ENCODE data around the gene CARS1. TPM values are rescaled to one million over a fixed set of nuclear protein-coding genes. Genes with fewer than 3 reads are reported as not detected.

The CARS1 gene
- total RNA-seq, 1 donor from 2014 or later: 32.9 TPM

- no peak for DNase-seq (ENCODE audit: low read depth in 2 of 2)
These were observed 94.0 kb downstream of the CARS1 start for GRCh38 chr11:2963112-2963754.

- no peak for DNase-seq (ENCODE audit: low read depth in 2 of 2)
These were observed 96.1 kb downstream of the CARS1 start for GRCh38 chr11:2961080-2961479.

GRCh38 chr11:2960139-2960538 lies 97.1 kb downstream of the CARS1 start:
- DNase-seq (ENCODE audit: low read depth in 2 of 2): no peak

- DNase-seq (ENCODE audit: low read depth in 2 of 2): no peak
These were observed 99.0 kb downstream of the CARS1 start for GRCh38 chr11:2958251-2958650.

DNA sequence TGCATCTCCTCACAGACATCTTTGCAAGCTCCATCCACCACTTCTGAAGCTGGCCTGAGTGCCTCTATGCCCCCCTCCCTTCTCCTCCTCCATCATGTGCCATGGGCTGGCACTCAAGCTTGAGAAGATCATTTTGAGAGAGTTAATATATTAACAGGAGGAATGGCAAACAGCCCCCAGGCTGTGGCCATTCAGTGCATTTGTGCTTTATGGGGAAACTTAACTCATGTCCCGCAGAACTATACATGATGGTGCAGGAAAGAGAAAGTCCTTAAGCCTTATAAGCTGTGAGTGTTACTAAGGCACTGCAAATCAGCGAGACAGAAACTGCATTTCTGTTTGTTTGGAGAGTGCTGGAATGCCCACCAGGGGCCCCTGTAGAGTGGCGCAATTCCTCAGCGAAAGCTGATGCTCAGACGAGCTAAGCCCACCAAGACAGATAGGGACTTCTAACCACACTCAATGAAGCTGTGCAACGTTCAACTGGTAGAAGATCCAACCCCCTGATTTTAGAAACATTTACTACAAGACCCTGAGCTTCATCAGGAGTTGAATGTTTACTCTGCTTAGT lies 101.2 kb downstream of the CARS1 start:
- no peak for DNase-seq (ENCODE audit: low read depth in 2 of 2)

DNA sequence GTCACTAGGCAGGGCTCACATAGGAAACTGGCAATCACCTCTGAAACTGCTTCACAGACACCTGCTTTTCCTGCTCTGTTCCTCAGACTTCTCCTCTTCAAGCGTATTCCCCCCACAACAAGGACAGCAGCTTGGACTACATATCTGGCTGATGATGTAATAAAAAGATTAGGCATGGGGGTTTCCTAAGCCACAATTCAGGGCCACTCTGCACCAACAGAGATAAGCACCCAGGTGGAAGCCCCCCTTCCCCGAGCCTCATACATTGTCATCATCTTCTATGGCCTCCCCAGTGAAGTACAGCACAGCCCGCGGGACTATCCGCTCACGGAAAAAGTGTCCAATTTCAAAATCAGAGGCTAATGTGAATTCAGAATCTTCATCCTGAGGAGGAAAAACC lies 103.0 kb downstream of the CARS1 start:
- DNase-seq (ENCODE audit: low read depth in 2 of 2): peak in 1 of 2 donors; percentile 41

DNA sequence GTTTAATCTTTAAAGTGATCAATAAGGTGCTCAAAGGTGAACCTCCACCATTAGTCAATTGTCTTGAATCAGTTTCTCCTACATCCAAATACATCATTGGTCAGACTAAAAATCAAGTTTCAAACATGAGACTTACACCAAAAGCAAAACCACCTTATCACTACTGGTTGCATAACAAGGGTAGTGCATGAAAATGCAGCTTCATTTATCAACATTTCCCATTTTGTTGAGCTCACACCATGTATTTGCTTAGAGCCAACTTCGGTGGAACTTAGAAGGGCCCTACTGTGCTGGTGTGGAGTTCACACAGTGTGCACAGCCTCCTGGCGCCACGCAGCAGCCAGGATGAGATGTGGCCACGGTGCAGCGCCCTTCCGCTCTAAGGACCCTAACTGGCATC lies 104.9 kb downstream of the CARS1 start:
- no peak for DNase-seq (ENCODE audit: low read depth in 2 of 2)

- peak in 1 of 2 donors; percentile 75 for DNase-seq (ENCODE audit: low read depth in 2 of 2)
These were observed 105.8 kb downstream of the CARS1 start for GRCh38 chr11:2951231-2952110.

Other genes starting within 250 kb of the CARS1 start
- gene CDKN1C, start 171.6 kb downstream of the CARS1 start, total RNA-seq: 19.4 and 58.8 TPM in 2 replicates
- gene PHLDA2, start 128.0 kb downstream of the CARS1 start, total RNA-seq: 1.9 and 2.4 TPM in 2 replicates
- gene NAP1L4, start 65.1 kb downstream of the CARS1 start, total RNA-seq: 103 and 105 TPM in 2 replicates
- gene OSBPL5, start 107.9 kb upstream of the CARS1 start, total RNA-seq: 61.1 and 61.7 TPM in 2 replicates
- gene MRGPRG, start 161.4 kb upstream of the CARS1 start, total RNA-seq: not detected in 2 replicates
- gene MRGPRE, start 175.0 kb upstream of the CARS1 start, total RNA-seq: under 0.01 TPM in 1 of 2 replicates, not detected in the other